Endothelial cell of umbilical vein (primary cell): ENCODE measurements around the gene LEP. TPM values are rescaled to one million over a fixed set of nuclear protein-coding genes. Genes with fewer than 3 reads are reported as not detected.

ENCODE experiments used
- BruUV-seq: library from RNA; stranded (reverse); fragments of 400-500 nt; replicated peaks from 2 replicates; lab custom pipeline; 2021; lab: Mats Ljungman, UMichigan
- CTCF ChIA-PET: fragments of 300-600, 350-600 bp; sonication (Branson Sonifier 250); formaldehyde crosslinking; loops from one replicate; lab custom pipeline; 2021; ENCODE audit warnings: antibody characterized with exemption, inconsistent platforms; lab: Charles Lee
- POLR2A ChIA-PET: fragments of 300-600, 350-600 bp; sonication (Branson Sonifier 250); formaldehyde crosslinking; loops from one replicate; lab custom pipeline; 2021; ENCODE audit warnings: antibody characterized with exemption, inconsistent platforms; lab: Charles Lee
- DNase-seq: peaks from one replicate; pipeline ENCODE4 v3.0.0-alpha.2; 2011; ENCODE audit warnings: low read depth, low spot score
- FAIRE-seq: peaks from 2 replicates; lab custom pipeline; 2011; peaks lifted over from hg19 to GRCh38; lab: Jason Lieb, UNC
- H2AFZ ChIP-seq: 2 replicates; pipeline ENCODE4 v1.6.0; 2012; ENCODE audit warnings: low read depth, low read length, control low read depth, inconsistent platforms
- H3K27ac ChIP-seq: 2 replicates; pipeline ENCODE4 v1.5.1; 2011; ENCODE audit warnings: low read depth, mild to moderate bottlenecking, control low read depth, low read length, moderate library complexity; ENCODE audit not compliant: insufficient read depth
- H3K27me3 ChIP-seq, 2 experiments: 2 replicates each; pipeline versions ENCODE4 v1.6.0 to v1.6.1; 2011; ENCODE audit warnings: low read length in 2 of 2, mixed read lengths in 1 of 2; ENCODE audit not compliant: control insufficient read depth in 2 of 2, insufficient read depth in 2 of 2
- H3K36me3 ChIP-seq, 2 experiments: 2 replicates in 1 of 2; 3 replicates in 1 of 2; pipeline ENCODE4 v1.5.1; 2011; ENCODE audit warnings: low read length in 2 of 2, mild to moderate bottlenecking in 1 of 2, moderate library complexity in 1 of 2; ENCODE audit not compliant: control insufficient read depth in 2 of 2, insufficient read depth in 2 of 2; ENCODE audit errors: extremely low read depth in 1 of 2
- H3K4me1 ChIP-seq: 3 replicates; pipeline ENCODE4 v1.5.1; 2011; ENCODE audit warnings: mild to moderate bottlenecking, low read length; ENCODE audit not compliant: control insufficient read depth, insufficient read depth; ENCODE audit errors: extremely low read depth
- H3K4me2 ChIP-seq: 2 replicates; pipeline ENCODE4 v1.6.1; 2011; ENCODE audit warnings: low read length, control low read depth, mixed read lengths; ENCODE audit not compliant: insufficient read depth
- H3K4me3 ChIP-seq, 3 experiments: fragments of 200-600 bp in 1 of 3; sonication (generic), shearing (Covaris generic) in 1 of 3; replicated peaks in 1 of 3; 2 replicates each; pipeline ENCODE4 v1.5.1; 2011 to 2016; ENCODE audit warnings: control low read depth in 3 of 3, low read length in 3 of 3, mild to moderate bottlenecking in 2 of 3, inconsistent platforms in 1 of 3, low read depth in 1 of 3, moderate library complexity in 1 of 3; ENCODE audit not compliant: insufficient read depth in 1 of 3
- H3K79me2 ChIP-seq: 2 replicates; pipeline ENCODE4 v1.6.0; 2012; ENCODE audit warnings: low read length, inconsistent platforms; ENCODE audit not compliant: control insufficient read depth, insufficient read depth
- H3K9ac ChIP-seq: replicated peaks from 2 replicates; pipeline ENCODE3; 2011; ENCODE audit warnings: low read length, control low read depth; ENCODE audit not compliant: insufficient read depth; ENCODE audit errors: extremely low read depth
- H3K9me1 ChIP-seq: replicated peaks from 3 replicates; pipeline ENCODE4 v1.6.0; 2011; ENCODE audit warnings: mild to moderate bottlenecking, low read length; ENCODE audit not compliant: control insufficient read depth, insufficient read depth; ENCODE audit errors: extremely low read depth
- H3K9me3 ChIP-seq: replicated peaks from 2 replicates; pipeline ENCODE4 v1.5.1; 2012; ENCODE audit warnings: low read length, inconsistent platforms; ENCODE audit not compliant: control insufficient read depth, insufficient read depth
- H4K20me1 ChIP-seq: replicated peaks from 2 replicates; pipeline ENCODE3; 2011; ENCODE audit warnings: mild to moderate bottlenecking, low read length; ENCODE audit not compliant: control insufficient read depth, insufficient read depth; ENCODE audit errors: extremely low read depth
- GATA2 ChIP-seq: IDR thresholded peaks from 2 replicates; pipeline ENCODE4 v1.7.0; 2011; ENCODE audit warnings: low read depth, mild to moderate bottlenecking, moderate library complexity, mixed read lengths, low read length; ENCODE audit not compliant: insufficient read length, insufficient read depth
- JUN ChIP-seq: IDR thresholded peaks from 2 replicates; pipeline ENCODE4 v1.6.1; 2011; ENCODE audit warnings: borderline replicate concordance, low read depth; ENCODE audit not compliant: insufficient read length, insufficient read depth
- MYC ChIP-seq: IDR thresholded peaks from one replicate; pipeline ENCODE4 v1.6.1; 2011; ENCODE audit warnings: mild to moderate bottlenecking, low read depth, low read length
- POLR2A ChIP-seq: IDR thresholded peaks from 2 replicates; pipeline ENCODE4 v1.6.1; 2012; ENCODE audit warnings: low read depth, mild to moderate bottlenecking, control low read depth, low read length
- POLR2AphosphoS5 ChIP-seq: IDR thresholded peaks from 2 replicates; pipeline ENCODE4 v1.6.1; 2012; ENCODE audit warnings: low read depth, mild to moderate bottlenecking, control low read depth, low read length, moderate library complexity; ENCODE audit not compliant: insufficient read depth
- dilution Hi-C: fragments of 300-500 bp; cut with MboI; formaldehyde crosslinking; loops from one replicate; pipeline ENCODE4 v1.15.0; 2019; ENCODE audit warnings: low sequenced_read_pairs; ENCODE audit not compliant: extremely low pct_ligation_motif_present
- intact Hi-C: fragments of 100-400 bp; cut with micrococcal nuclease; formaldehyde crosslinking; loops from one replicate; pipeline ENCODE4 v1.10.0; 2022
- polyA plus RNA-seq, 4 experiments: library from polyadenylated mRNA; depleted of rRNA in 3 of 4; stranded (reverse) in 3 of 4; unstranded in 1 of 4; fragments of >200 nt; gene quantifications; 2 replicates each; pipeline versions ENCODE4 v1.2.1 to v1.2.3, GENCODE V29; 2011 to 2012; ENCODE audit warnings: missing spikeins in 1 of 4
- total RNA-seq: library from RNA; stranded (reverse); gene quantifications from 2 replicates; pipeline ENCODE4 v1.2.3, GENCODE V29; 2021
- TF ChIP-seq, protein P1 (sequence below), 2 donors: IDR thresholded peaks; 1 replicate in 1 of 2; 2 replicates in 1 of 2; pipeline ENCODE4 v1.5.1; 2011; ENCODE audit warnings: low read length in 2 of 2, mild to moderate bottlenecking in 2 of 2, moderate library complexity in 2 of 2, control low read depth in 1 of 2, inconsistent platforms in 1 of 2, low read depth in 1 of 2; ENCODE audit not compliant: insufficient read depth in 1 of 2; ENCODE audit errors: extremely low read depth in 1 of 2

LEP gene
- total and polyA plus RNA-seq, 2 donors (not counting 3 experiments of a cell fraction or from before 2014, with no cell fraction given): not detected

DNA sequence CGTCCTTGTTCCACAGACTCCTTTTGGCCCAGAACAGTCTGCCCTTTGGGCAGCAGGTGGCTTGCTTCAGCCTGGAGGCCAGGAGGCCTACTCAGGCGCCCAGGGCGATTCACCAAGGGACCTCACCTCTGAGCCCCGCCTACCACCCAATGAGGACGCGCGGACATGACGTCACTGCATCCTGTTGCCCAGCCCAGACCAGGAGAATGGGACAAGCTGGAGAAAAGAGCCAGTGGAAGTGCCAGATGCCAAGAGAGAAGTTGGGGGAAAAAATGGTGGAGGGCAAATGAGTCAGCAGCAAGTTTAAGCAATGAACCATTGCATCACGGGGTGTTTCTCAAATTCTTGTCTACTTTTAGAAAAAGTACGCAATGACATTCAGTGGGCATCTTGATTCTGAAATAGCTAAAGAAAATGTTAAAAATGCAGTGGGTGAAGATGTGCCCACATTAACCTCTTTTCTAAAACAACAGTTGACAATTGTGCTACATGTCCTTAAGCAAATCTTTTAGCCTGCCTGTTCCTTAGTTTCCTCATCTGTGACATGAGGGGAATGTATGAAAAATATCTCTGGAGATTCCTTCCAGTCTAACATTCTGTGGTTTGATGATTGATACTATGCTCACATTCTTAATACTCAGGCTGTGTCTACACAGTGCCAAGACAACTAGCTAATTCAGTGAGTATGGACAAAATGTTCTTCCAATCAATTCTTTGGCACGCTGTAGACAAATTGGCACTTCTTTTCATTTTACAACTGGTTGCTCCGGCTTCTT lies 23.9 kb upstream of the LEP start:
- BruUV-seq: no TSS peak
- DNase-seq (no peak), FAIRE-seq (no peak)
- Histone ChIP-seq H3K9ac (no peak overlapping the region), H3K27me3 (peaks cover 16 to 39% of the 10 kb centered on the region in 2 experiments), H3K4me2 (no peak overlapping the region), H4K20me1 (no peaks in the 10 kb centered on the region), H3K4me3 (no peak overlapping the region), H3K9me3 (no peaks in the 10 kb centered on the region), H3K79me2 (no peaks in the 10 kb centered on the region), H3K27ac (no peak overlapping the region), H3K36me3 (no peaks in the 10 kb centered on the region), H3K4me1 (no peaks in the 10 kb centered on the region), H3K9me1 (no peaks in the 10 kb centered on the region), H2AFZ (no peak overlapping the region)
- dilution Hi-C loops: loop anchor here (25.0 kb wide), 1 partner anchor 505 kb away; no protein-coding TSS in a partner anchor
- TF ChIP-seq JUN (no peak), POLR2AphosphoS5 (no peak), MYC (no peak), POLR2A (no peak), GATA2 (no peak)
- TF ChIP-seq, protein P1, sequence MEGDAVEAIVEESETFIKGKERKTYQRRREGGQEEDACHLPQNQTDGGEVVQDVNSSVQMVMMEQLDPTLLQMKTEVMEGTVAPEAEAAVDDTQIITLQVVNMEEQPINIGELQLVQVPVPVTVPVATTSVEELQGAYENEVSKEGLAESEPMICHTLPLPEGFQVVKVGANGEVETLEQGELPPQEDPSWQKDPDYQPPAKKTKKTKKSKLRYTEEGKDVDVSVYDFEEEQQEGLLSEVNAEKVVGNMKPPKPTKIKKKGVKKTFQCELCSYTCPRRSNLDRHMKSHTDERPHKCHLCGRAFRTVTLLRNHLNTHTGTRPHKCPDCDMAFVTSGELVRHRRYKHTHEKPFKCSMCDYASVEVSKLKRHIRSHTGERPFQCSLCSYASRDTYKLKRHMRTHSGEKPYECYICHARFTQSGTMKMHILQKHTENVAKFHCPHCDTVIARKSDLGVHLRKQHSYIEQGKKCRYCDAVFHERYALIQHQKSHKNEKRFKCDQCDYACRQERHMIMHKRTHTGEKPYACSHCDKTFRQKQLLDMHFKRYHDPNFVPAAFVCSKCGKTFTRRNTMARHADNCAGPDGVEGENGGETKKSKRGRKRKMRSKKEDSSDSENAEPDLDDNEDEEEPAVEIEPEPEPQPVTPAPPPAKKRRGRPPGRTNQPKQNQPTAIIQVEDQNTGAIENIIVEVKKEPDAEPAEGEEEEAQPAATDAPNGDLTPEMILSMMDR (IDR thresholded peaks at IDR 0.05; ENCODE audit: extremely low read depth in 1 of 2, insufficient read depth in 1 of 2, low read depth in 1 of 2, low read length in 2 of 2): no peak
- intact Hi-C loops: no loop called here
- ChIA-PET CTCF (interaction anchor here (4.5 kb wide), 1 partner anchor 8 kb away, joined by 34 read pairs; no protein-coding TSS in a partner anchor), POLR2A (no interaction called here)
